KMS-11 (cell line): ENCODE results near the gene SDC4.

ENCODE experiments used
- H2AFZ ChIP-seq: fragments of 200-600 bp; sonication (generic); 2 replicates; pipeline ENCODE4 v1.6.1; 2016; ENCODE audit warnings: antibody characterized with exemption, mixed run types, low read depth
- H3K27ac ChIP-seq: fragments of 200-600 bp; sonication (generic); 2 replicates; pipeline ENCODE4 v1.6.1; 2016; ENCODE audit warnings: mild to moderate bottlenecking, mixed run types
- H3K27me3 ChIP-seq: fragments of 200-600 bp; sonication (generic); 2 replicates; pipeline ENCODE4 v1.6.1; 2017; ENCODE audit warnings: mild to moderate bottlenecking, low read depth, mixed run types, moderate library complexity; ENCODE audit not compliant: insufficient read depth
- H3K36me3 ChIP-seq: fragments of 200-600 bp; sonication (generic); 2 replicates; pipeline ENCODE4 v1.6.1; 2017; ENCODE audit warnings: mild to moderate bottlenecking, mixed run types; ENCODE audit not compliant: insufficient read depth
- H3K4me1 ChIP-seq: fragments of 200-600 bp; sonication (generic); 2 replicates; pipeline ENCODE4 v1.6.1; 2016; ENCODE audit warnings: mild to moderate bottlenecking, low read depth, mixed run types; ENCODE audit not compliant: poor library complexity, severe bottlenecking
- H3K4me2 ChIP-seq: fragments of 200-600 bp; sonication (generic); 2 replicates; pipeline ENCODE4 v1.7.0; 2016; ENCODE audit warnings: mild to moderate bottlenecking, mixed run types
- H3K4me3 ChIP-seq: fragments of 200-600 bp; sonication (generic); IDR thresholded peaks from 2 replicates; pipeline ENCODE4 v1.6.1; 2017; ENCODE audit warnings: low read depth, low read length, mixed read lengths; ENCODE audit not compliant: insufficient read depth
- H3K79me2 ChIP-seq: fragments of 200-600 bp; sonication (generic); 2 replicates; pipeline ENCODE4 v1.6.1; 2016; ENCODE audit warnings: low read depth, mixed run types; ENCODE audit not compliant: insufficient read depth
- H3K9ac ChIP-seq: fragments of 200-600 bp; sonication (generic); 2 replicates; pipeline ENCODE4 v1.6.1; 2016; ENCODE audit warnings: mild to moderate bottlenecking, mixed run types
- H4K20me1 ChIP-seq: fragments of 200-600 bp; sonication (generic); 2 replicates; pipeline ENCODE4 v1.6.1; 2016; ENCODE audit warnings: mild to moderate bottlenecking, mixed run types; ENCODE audit not compliant: insufficient read depth
- TF ChIP-seq, protein P1 (sequence below): fragments of 200-600 bp; sonication (generic); conservative IDR thresholded peaks from 2 replicates; pipeline ENCODE4 v1.6.1; 2017; ENCODE audit warnings: low read depth, mild to moderate bottlenecking, antibody characterized with exemption, low read length, moderate library complexity, mixed read lengths

SDC4 gene

GRCh38 chr20:45313065-45313695 lies 35.0 kb downstream of the SDC4 start:
- TF ChIP-seq, protein P1, sequence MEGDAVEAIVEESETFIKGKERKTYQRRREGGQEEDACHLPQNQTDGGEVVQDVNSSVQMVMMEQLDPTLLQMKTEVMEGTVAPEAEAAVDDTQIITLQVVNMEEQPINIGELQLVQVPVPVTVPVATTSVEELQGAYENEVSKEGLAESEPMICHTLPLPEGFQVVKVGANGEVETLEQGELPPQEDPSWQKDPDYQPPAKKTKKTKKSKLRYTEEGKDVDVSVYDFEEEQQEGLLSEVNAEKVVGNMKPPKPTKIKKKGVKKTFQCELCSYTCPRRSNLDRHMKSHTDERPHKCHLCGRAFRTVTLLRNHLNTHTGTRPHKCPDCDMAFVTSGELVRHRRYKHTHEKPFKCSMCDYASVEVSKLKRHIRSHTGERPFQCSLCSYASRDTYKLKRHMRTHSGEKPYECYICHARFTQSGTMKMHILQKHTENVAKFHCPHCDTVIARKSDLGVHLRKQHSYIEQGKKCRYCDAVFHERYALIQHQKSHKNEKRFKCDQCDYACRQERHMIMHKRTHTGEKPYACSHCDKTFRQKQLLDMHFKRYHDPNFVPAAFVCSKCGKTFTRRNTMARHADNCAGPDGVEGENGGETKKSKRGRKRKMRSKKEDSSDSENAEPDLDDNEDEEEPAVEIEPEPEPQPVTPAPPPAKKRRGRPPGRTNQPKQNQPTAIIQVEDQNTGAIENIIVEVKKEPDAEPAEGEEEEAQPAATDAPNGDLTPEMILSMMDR = no peak
- H3K27ac ChIP-seq = no peak overlapping the region
- no peak overlapping the region for H3K4me2 ChIP-seq

GRCh38 chr20:45312241-45312640 lies 36.0 kb downstream of the SDC4 start:
- Histone ChIP-seq H3K4me3 (no peak overlapping the region), H3K4me2 (no peak overlapping the region), H3K27ac (no peak overlapping the region), H3K27me3 (no peaks in the 10 kb centered on the region), H3K9ac (no peak overlapping the region), H2AFZ (no peak overlapping the region), H3K79me2 (no peaks in the 10 kb centered on the region), H3K4me1 (peaks cover 6% of the 10 kb centered on the region), H4K20me1 (no peaks in the 10 kb centered on the region), H3K36me3 (no peaks in the 10 kb centered on the region)
- TF ChIP-seq, protein P1 = no peak

More at GRCh38 chr20:45313065-45313695, 35.0 kb downstream of the SDC4 start:
- Histone ChIP-seq H3K36me3 (no peaks in the 10 kb centered on the region), H3K79me2 (no peaks in the 10 kb centered on the region), H3K4me3 (no peak overlapping the region), H3K9ac (no peak overlapping the region), H4K20me1 (no peaks in the 10 kb centered on the region), H3K4me1 (peaks cover 9% of the 10 kb centered on the region), H3K27me3 (no peaks in the 10 kb centered on the region), H2AFZ (no peak overlapping the region)

DNA sequence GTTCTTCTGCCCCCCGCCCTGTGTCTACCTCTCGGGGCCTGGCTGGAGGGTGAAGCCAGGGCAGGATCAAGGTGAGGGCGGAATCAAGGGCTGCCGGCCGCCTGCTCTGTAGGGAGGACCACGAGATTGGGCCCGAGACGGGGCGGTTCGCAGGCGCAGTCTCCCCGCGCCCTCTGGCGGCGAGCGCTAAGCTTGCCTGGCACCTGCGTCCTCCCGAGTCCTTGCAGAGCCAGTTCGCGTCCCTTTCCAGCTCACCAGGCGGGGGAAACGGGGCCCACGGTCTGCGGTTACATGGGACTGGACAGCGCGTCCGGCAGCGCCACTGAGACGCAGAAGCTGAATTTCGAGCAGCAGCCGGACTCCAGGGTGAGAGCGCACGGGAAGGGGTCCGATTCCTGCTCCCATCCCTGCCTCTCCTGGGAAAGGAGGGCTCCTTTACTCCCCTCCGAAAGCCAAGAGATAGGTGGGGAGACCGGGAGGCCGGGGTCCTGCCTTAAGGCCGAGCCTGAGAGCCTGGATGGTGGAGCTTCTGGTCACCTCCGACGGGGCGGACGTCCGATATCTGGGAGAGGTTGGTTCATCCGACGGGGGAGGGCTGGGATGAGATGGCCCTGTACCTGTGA lies 36.5 kb downstream of the SDC4 start:
- H3K4me2 ChIP-seq = peak overlapping the region; percentile 33
- no peaks in the 10 kb centered on the region for H3K36me3 ChIP-seq
- H3K9ac ChIP-seq = no peak overlapping the region
- no peaks in the 10 kb centered on the region for H3K79me2 ChIP-seq
- TF ChIP-seq, protein P1 = peak; percentile 89
- H3K4me3 ChIP-seq = no peak overlapping the region
- peaks cover 6% of the 10 kb centered on the region for H3K4me1 ChIP-seq
- no peaks in the 10 kb centered on the region for H4K20me1 ChIP-seq
- H2AFZ ChIP-seq = peak overlapping the region; percentile 80
- no peak overlapping the region for H3K27ac ChIP-seq
- no peaks in the 10 kb centered on the region for H3K27me3 ChIP-seq

GRCh38 chr20:45309075-45309474 lies 39.1 kb downstream of the SDC4 start:
- no peaks in the 10 kb centered on the region for H3K36me3 ChIP-seq
- TF ChIP-seq, protein P1 = no peak
- H2AFZ ChIP-seq = no peak overlapping the region
- H3K4me3 ChIP-seq = no peak overlapping the region
- H3K27ac ChIP-seq = no peak overlapping the region
- H4K20me1 ChIP-seq = no peaks in the 10 kb centered on the region
- no peak overlapping the region for H3K4me2 ChIP-seq
- no peak overlapping the region for H3K9ac ChIP-seq
- H3K27me3 ChIP-seq = no peaks in the 10 kb centered on the region
- H3K79me2 ChIP-seq = no peaks in the 10 kb centered on the region
- peaks cover 10% of the 10 kb centered on the region for H3K4me1 ChIP-seq
